Gastrocnemius medialis (tissue), 4 donors: Measurements from ENCODE around the gene TARS3.

Experiments
- CTCF ChIP-seq, 5 experiments: fragments of 450-650 bp in 3 of 5; fragments of 200-600 bp in 2 of 5; sonication (generic) in 2 of 5; IDR thresholded peaks in 4 of 5; conservative IDR thresholded peaks in 1 of 5; 1 replicate in 4 of 5; 2 replicates in 1 of 5; pipeline ENCODE4 v1.5.1; 2016 to 2019; ENCODE audit warnings: antibody characterized with exemption in 5 of 5, mild to moderate bottlenecking in 3 of 5, moderate library complexity in 3 of 5
- POLR2A ChIP-seq, 2 donors: fragments of 450-650 bp; IDR thresholded peaks; one replicate each; pipeline ENCODE4 v1.6.1; 2017; ENCODE audit warnings: antibody characterized with exemption in 2 of 2, mild to moderate bottlenecking in 2 of 2, moderate library complexity in 2 of 2

- TF ChIP-seq CTCF (IDR thresholded peaks at IDR 0.05 in 4 of 5, conservative IDR thresholded peaks at IDR 0.05 in 1 of 5) = no peak
- TF ChIP-seq POLR2A (IDR thresholded peaks at IDR 0.05) = no peak
Measured at GRCh38 chr15:101651554-101652097, 72.6 kb downstream of the TARS3 start.
